H1 (cell line): ENCODE data around the gene MAPK8IP3. TPM values are rescaled to one million over a fixed set of nuclear protein-coding genes. Genes with fewer than 3 reads are reported as not detected.

ENCODE experiments used
- E2F6 ChIP-seq: IDR thresholded peaks from 2 replicates; pipeline ENCODE4 v1.6.1; 2012; ENCODE audit warnings: inconsistent platforms
- EP300 ChIP-seq, 2 experiments: IDR thresholded peaks; 1 replicate in 1 of 2; 2 replicates in 1 of 2; pipeline ENCODE4 v1.6.1; 2011 to 2012; ENCODE audit warnings: low read depth in 2 of 2, low read length in 2 of 2, mild to moderate bottlenecking in 2 of 2, borderline replicate concordance in 1 of 2, inconsistent platforms in 1 of 2, moderate library complexity in 1 of 2
- RAD21 ChIP-seq, 2 experiments: IDR thresholded peaks in 1 of 2; conservative IDR thresholded peaks in 1 of 2; 2 replicates each; pipeline ENCODE4 v1.6.1; 2011; ENCODE audit warnings: low read depth in 2 of 2, low read length in 2 of 2, improper control_type of control experiment in 1 of 2, inconsistent platforms in 1 of 2, mild to moderate bottlenecking in 1 of 2, moderate library complexity in 1 of 2
- TAF1 ChIP-seq: IDR thresholded peaks from 2 replicates; pipeline ENCODE4 v1.6.1; 2011; ENCODE audit warnings: mild to moderate bottlenecking, low read depth, low read length
- USF2 ChIP-seq: IDR thresholded peaks from 2 replicates; pipeline ENCODE4 v1.6.1; 2011; ENCODE audit warnings: low read length, improper control_type of control experiment
- YY1 ChIP-seq: IDR thresholded peaks from 2 replicates; pipeline ENCODE4 v1.6.1; 2011; ENCODE audit warnings: low read depth, mild to moderate bottlenecking, low read length
- polyA plus RNA-seq, 7 experiments: library from polyadenylated mRNA; depleted of rRNA in 3 of 7; stranded (reverse) in 5 of 7; unstranded in 2 of 7; fragments of >200 nt in 5 of 7; fragments of 200-250 nt in 2 of 7; gene quantifications; 1 replicate in 5 of 7; 2 replicates in 1 of 7; 4 replicates in 1 of 7; pipeline versions ENCODE4 v1.2.1 to v1.2.3, GENCODE V29; 2011 to 2013; ENCODE audit warnings: missing spikeins in 2 of 7, mixed read lengths in 2 of 7
- total RNA-seq: library from RNA; stranded (reverse); fragmentation: NEBNext Ultra II Directional; extraction: Animal tissue kit (Norgen Biotek cat#: 25700); gene quantifications from 2 replicates; pipeline ENCODE4 v1.2.1, GENCODE V29; 2021

Gene MAPK8IP3
- total and polyA plus RNA-seq, 2 of the 8 experiments (the other 6 are each of a cell fraction or from before 2014, with no cell fraction given) = 16.9 to 43.4 TPM

- TF ChIP-seq USF2 (no peak), TAF1 (no peak), E2F6 (no peak), RAD21 (IDR thresholded peaks at IDR 0.05 in 1 of 2, conservative IDR thresholded peaks at IDR 0.05 in 1 of 2; ENCODE audit: low read depth in 2 of 2, low read length in 2 of 2) (no peak), YY1 (no peak), EP300 (IDR thresholded peaks at IDR 0.05; ENCODE audit: borderline replicate concordance in 1 of 2, low read depth in 2 of 2, low read length in 2 of 2) (no peak)
Observed at GRCh38 chr16:1746693-1747195, 40.7 kb downstream of the MAPK8IP3 start (continued).
